Breast epithelium (tissue), 4 donors: ENCODE results near the gene TMEM170A. TPM values are rescaled to one million over a fixed set of nuclear protein-coding genes. Genes with fewer than 3 reads are reported as not detected.
"Not testable (repeated sequence)": the region's sequence is repeated elsewhere in the genome, so short reads cannot be mapped to it uniquely, and the experiment has no call there.

ENCODE experiments used
- DNase-seq, 2 donors: peaks; one replicate each; pipeline ENCODE4 v3.0.0-alpha.2; 2019; ENCODE audit warnings: low spot score in 2 of 2
- H3K27ac ChIP-seq, 2 donors: fragments of 200-600 bp; sonication (generic) in 1 of 2; one replicate each; pipeline ENCODE4 v1.5.1; 2016 to 2019; ENCODE audit warnings: mild to moderate bottlenecking in 1 of 2
- H3K27me3 ChIP-seq, 2 donors: fragments of 200-600 bp; sonication (generic) in 1 of 2; one replicate each; pipeline versions ENCODE4 v1.5.1 to v1.6.0; 2017 to 2019; ENCODE audit warnings: control low read depth in 1 of 2, mild to moderate bottlenecking in 1 of 2
- H3K36me3 ChIP-seq: fragments of 200-600 bp; one replicate; pipeline ENCODE4 v1.5.1; 2019
- H3K4me1 ChIP-seq, 2 donors: fragments of 200-600 bp; sonication (generic); one replicate each; pipeline ENCODE4 v1.5.1; 2016 to 2019; ENCODE audit warnings: control low read depth in 1 of 2
- H3K4me3 ChIP-seq, 3 donors: fragments of 200-600 bp; sonication (generic); 1 replicate in 2 of 3; 2 replicates in 1 of 3; pipeline ENCODE4 v1.5.1; 2016 to 2019; ENCODE audit warnings: mild to moderate bottlenecking in 3 of 3, moderate library complexity in 2 of 3
- H3K9me3 ChIP-seq, 2 donors: fragments of 200-600 bp; sonication (generic) in 1 of 2; one replicate each; pipeline ENCODE4 v1.5.1; 2016 to 2019; ENCODE audit warnings: control low read depth in 1 of 2
- POLR2A ChIP-seq: fragments of 450-650 bp; IDR thresholded peaks from one replicate; pipeline ENCODE4 v1.6.1; 2016; ENCODE audit warnings: antibody characterized with exemption, mild to moderate bottlenecking, moderate library complexity
- POLR2AphosphoS5 ChIP-seq, 3 donors: sonication (generic); formaldehyde crosslinking; IDR thresholded peaks; one replicate each; pipeline ENCODE4 v1.6.1; 2017; ENCODE audit warnings: antibody characterized with exemption in 3 of 3
- intact Hi-C: fragments of 100-400 bp; cut with DNase I; formaldehyde crosslinking; loops from one replicate; pipeline ENCODE4 v1.15.1; 2023; ENCODE audit warnings: low total_unique reads
- total RNA-seq, 3 donors: library from RNA; depleted of rRNA; stranded (reverse); fragments of >200 nt; gene quantifications; one replicate each; pipeline ENCODE4 v1.1.0, GENCODE V29; 2016
- TF ChIP-seq, protein P1 (sequence below), 3 donors: fragments of 450-650 bp; IDR thresholded peaks; one replicate each; pipeline ENCODE4 v1.5.1; 2016 to 2017; ENCODE audit warnings: antibody characterized with exemption in 3 of 3, mild to moderate bottlenecking in 3 of 3, moderate library complexity in 3 of 3

TMEM170A gene
- total RNA-seq, 3 donors from 2014 or later: 12.8 to 36.3 (median 22.0) TPM

DNA sequence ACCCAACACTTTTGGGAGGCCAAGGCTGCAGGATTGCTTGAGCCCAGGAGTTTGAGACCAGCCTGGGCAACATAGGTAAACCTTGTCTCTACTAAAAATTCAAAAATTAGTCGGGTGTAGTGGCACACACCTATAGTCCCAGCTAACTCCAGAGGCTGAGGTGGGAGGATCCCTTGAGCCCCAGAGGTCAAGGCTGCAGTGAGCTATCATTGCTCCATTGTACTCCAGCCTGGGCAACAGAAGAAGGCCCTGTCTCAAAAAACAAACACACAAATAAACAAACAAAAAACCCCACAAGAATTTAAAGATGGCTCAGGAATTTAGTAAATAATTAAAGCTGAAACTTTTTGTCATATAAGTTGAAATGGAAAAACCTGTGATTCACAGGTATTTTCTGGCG lies 2.3 kb upstream of the TMEM170A start:
- DNase-seq: no peak
- Histone ChIP-seq H3K4me1 (no peaks in the 10 kb centered on the region), H3K4me3 (no peak overlapping the region), H3K36me3 (no peaks in the 10 kb centered on the region), H3K9me3 (no peaks in the 10 kb centered on the region), H3K27me3 (no peaks in the 10 kb centered on the region), H3K27ac (no peak overlapping the region)
- intact Hi-C loops: no loop called here
- TF ChIP-seq POLR2A: no peak

DNA sequence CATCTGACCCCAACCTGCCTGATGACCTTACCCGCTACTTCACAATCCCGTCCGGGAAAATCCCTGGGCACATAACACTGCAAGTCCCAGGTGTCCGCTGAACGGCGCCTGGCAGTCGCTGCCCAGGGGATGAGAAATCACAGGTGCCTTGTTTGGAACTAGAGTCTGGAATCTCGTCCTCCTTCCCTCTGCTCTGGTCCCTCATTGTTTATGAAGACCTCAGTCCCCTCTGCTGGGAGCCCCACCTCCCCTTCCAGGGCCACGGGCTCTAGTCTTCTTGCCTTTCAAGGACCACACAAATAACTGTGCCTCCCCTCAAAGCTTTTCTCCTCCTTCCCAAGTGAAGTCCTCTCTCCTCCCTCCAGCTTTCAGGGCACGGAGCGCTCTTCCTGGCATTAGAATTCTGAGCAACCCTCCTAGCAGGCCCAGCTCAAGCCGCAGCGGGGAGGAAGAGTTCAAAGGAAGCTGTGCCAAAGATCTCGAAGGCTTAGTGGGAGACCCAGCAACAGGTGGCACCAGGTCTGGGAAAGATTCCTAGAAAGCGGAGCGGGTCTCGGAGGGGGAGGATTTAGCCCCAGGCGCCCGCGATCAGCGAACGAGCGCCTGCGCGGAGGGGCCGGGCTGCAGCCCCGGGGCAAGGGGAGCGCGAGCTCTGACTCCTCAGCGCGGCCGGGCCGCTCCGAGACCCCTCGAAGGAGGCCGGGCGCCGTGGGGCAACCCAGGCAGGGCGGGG lies 934 bp downstream of the TMEM170A start:
- H3K36me3 ChIP-seq, H3K4me1 ChIP-seq, H3K9me3 ChIP-seq, H3K27me3 ChIP-seq, intact Hi-C loops: not testable (repeated sequence)
- H3K4me3 ChIP-seq: peak overlapping the region; percentile 76 to 93 (median 84)
- H3K27ac ChIP-seq: peak overlapping the region; percentile 95
- DNase-seq: peak in 1 of 2 donors; percentile 45

DNA sequence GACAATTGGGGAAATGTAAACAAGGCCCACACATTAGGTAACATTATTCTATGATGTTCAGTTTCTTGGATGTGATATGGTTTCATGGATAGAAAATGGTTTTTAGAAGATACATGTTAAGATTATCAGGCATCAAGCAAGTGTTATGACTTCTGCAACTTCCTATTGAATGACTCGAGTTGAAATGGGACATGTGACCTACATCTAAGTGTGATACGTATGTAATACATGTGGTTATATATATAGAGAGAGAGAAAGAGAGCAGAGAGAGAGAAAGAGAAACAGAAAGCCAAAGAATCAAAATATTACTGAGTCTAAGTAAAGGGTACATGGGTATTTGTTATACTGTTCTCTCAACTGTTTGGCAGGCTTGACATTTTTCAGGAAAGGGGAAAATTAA lies 1.7 kb downstream of the TMEM170A start:
- H3K27me3 ChIP-seq: no peaks in the 10 kb centered on the region
- H3K36me3 ChIP-seq: no peaks in the 10 kb centered on the region
- peak overlapping the region in 1 of 2 donors; percentile 95 for H3K27ac ChIP-seq
- H3K4me3 ChIP-seq: peak overlapping the region in 1 of 3 donors; percentile 84
- H3K9me3 ChIP-seq: no peaks in the 10 kb centered on the region
- TF ChIP-seq, protein P1, sequence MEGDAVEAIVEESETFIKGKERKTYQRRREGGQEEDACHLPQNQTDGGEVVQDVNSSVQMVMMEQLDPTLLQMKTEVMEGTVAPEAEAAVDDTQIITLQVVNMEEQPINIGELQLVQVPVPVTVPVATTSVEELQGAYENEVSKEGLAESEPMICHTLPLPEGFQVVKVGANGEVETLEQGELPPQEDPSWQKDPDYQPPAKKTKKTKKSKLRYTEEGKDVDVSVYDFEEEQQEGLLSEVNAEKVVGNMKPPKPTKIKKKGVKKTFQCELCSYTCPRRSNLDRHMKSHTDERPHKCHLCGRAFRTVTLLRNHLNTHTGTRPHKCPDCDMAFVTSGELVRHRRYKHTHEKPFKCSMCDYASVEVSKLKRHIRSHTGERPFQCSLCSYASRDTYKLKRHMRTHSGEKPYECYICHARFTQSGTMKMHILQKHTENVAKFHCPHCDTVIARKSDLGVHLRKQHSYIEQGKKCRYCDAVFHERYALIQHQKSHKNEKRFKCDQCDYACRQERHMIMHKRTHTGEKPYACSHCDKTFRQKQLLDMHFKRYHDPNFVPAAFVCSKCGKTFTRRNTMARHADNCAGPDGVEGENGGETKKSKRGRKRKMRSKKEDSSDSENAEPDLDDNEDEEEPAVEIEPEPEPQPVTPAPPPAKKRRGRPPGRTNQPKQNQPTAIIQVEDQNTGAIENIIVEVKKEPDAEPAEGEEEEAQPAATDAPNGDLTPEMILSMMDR (IDR thresholded peaks at IDR 0.05): no peak
- TF ChIP-seq POLR2A (no peak), POLR2AphosphoS5 (IDR thresholded peaks at IDR 0.05) (no peak)
- no peak for DNase-seq
- no peaks in the 10 kb centered on the region for H3K4me1 ChIP-seq
- intact Hi-C loops: no loop called here

DNA sequence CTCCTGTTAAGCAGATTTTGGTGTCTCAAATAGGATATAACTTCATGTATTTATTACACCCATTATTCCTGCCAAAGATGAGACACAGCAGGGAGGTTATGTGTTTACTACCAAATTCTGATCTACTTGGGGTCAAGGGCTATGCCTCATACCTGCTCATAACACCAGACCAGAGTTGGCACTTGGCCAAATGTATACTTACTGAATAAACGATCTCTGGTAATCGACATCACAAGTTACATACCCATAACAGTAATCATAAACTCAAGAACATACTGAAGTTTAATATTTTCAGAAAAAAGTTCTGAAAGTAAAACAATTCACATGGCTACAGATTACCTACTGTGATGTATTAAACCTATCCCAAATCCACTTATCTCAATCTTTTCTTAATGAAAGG lies 2.9 kb downstream of the TMEM170A start:
- no peak for DNase-seq
- Histone ChIP-seq H3K4me3 (no peak overlapping the region), H3K27ac (no peak overlapping the region), H3K4me1 (no peaks in the 10 kb centered on the region), H3K27me3 (no peaks in the 10 kb centered on the region), H3K36me3 (no peaks in the 10 kb centered on the region), H3K9me3 (no peaks in the 10 kb centered on the region)
- intact Hi-C loops: no loop called here
- TF ChIP-seq, protein P1 (IDR thresholded peaks at IDR 0.05): no peak
- TF ChIP-seq POLR2A (no peak), POLR2AphosphoS5 (IDR thresholded peaks at IDR 0.05) (no peak)

DNA sequence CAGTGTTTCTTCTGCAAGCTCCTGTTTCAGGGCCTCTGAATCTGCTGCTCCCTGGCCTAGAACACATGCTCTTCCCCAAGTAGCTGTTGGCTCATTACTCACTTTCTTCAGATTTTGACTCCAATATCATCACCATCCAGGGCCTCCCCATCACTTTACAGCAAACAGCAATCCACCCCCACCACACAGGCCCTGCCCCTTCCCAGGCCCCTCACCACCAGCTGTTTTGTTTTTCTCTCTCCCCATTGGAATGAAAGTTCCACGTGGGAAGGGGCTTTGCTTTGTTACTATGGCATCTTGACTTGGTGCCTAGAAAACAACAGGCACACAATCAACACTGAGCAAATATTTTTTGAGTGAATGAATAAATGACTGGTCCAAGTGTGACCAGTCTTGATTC lies 4.0 kb downstream of the TMEM170A start:
- Histone ChIP-seq H3K9me3 (no peaks in the 10 kb centered on the region), H3K27ac (no peak overlapping the region), H3K36me3 (no peaks in the 10 kb centered on the region), H3K27me3 (no peaks in the 10 kb centered on the region), H3K4me1 (no peaks in the 10 kb centered on the region), H3K4me3 (no peak overlapping the region)
- DNase-seq: no peak
- intact Hi-C loops: no loop called here
- no peak for TF ChIP-seq POLR2A
- TF ChIP-seq, protein P1 (IDR thresholded peaks at IDR 0.05): no peak
- no peak for TF ChIP-seq POLR2AphosphoS5 (IDR thresholded peaks at IDR 0.05)

DNA sequence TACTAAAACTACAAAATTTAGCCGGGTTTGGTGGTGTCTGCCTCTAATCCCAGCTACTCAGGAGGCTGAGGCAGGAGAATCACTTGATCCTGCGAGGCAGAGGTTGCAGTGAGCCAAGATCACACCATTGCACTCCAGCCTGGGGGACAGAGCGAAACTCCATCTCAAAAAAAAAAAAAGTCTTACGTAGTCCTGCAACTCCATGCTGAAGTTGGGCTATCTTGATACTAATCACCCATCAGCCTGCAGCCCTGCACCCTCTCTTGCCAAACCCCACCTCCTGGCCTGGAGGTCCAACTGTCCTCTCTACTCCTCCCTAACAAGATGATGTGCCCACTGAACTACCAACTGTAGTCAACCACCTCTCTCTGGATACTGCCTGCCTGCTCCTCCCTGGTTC lies 4.8 kb downstream of the TMEM170A start:
- Histone ChIP-seq H3K4me1 (no peaks in the 10 kb centered on the region), H3K27ac (no peak overlapping the region), H3K27me3 (no peaks in the 10 kb centered on the region), H3K9me3 (no peaks in the 10 kb centered on the region), H3K4me3 (no peak overlapping the region), H3K36me3 (no peaks in the 10 kb centered on the region)
- TF ChIP-seq, protein P1 (IDR thresholded peaks at IDR 0.05): no peak
- TF ChIP-seq POLR2AphosphoS5 (IDR thresholded peaks at IDR 0.05): no peak
- TF ChIP-seq POLR2A: no peak
- no peak for DNase-seq
- intact Hi-C loops: no loop called here
